ENCODE results near the gene PALB2.
"Not testable (repeated sequence)": the region's sequence is repeated elsewhere in the genome, so short reads cannot be mapped to it uniquely, and the experiment has no call there.

The PALB2 gene

DNA sequence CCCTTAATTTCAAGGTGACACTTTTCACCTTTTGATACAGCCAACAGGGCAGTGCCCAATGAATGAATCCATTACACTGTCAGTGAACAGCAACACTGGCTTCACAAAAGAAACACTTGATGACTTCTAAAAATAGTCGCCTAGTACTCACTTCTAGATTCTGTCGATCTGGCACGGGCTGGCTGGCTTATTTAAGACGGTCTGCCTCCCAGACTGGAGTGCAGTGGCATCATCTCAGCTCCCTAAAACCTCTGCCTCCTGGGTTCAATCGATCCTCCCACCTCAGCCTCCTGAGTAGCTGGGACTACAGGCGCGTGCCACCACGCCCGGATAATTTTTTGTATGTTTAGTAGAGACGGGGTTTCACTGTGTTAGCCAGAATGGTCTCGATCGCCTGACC is 46.9 kb downstream of the PALB2 start:
- in situ Hi-C loops (cut with MboI; ENCODE audit: low pct_unique_long_range_greater_than_20kb, low sequenced_read_pairs) = no loop called here
- no peak for DNase-seq

- DNase-seq = no peak
- in situ Hi-C loops (cut with MboI; ENCODE audit: low pct_unique_long_range_greater_than_20kb, low sequenced_read_pairs) = no loop called here
Measured at GRCh38 chr16:23590181-23590580, 50.9 kb downstream of the PALB2 start.

GRCh38 chr16:23587726-23588125 is 53.4 kb downstream of the PALB2 start:
- DNase-seq = no peak
- in situ Hi-C loops (cut with MboI; ENCODE audit: low pct_unique_long_range_greater_than_20kb, low sequenced_read_pairs) = no loop called here

GRCh38 chr16:23584186-23585076 is 56.7 kb downstream of the PALB2 start:
- in situ Hi-C loops (cut with MboI; ENCODE audit: low pct_unique_long_range_greater_than_20kb, low sequenced_read_pairs) = no loop called here
- no peak for DNase-seq

DNA sequence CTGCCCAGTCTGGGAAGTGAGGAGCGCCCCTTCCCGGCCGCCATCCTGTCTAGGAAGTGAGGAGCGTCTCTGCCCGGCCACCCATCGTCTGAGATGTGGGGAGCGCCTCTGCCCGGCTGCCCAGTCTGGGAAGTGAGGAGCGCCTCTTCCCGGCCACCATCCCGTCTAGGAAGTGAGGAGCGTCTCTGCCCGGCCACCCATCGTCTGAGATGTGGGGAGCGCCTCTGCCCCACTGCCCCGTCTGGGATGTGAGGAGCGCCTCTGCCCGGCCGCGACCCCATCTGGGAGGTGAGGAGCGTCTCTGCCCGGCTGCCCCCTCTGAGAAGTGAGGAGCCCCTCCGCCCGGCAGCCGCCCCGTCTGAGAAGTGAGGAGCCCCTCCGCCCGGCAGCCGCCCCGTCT is 57.8 kb downstream of the PALB2 start:
- DNase-seq; in situ Hi-C loops (cut with MboI; ENCODE audit: low pct_unique_long_range_greater_than_20kb, low sequenced_read_pairs): not testable (repeated sequence)

GRCh38 chr16:23581764-23582163 is 59.3 kb downstream of the PALB2 start:
- in situ Hi-C loops (cut with MboI; ENCODE audit: low pct_unique_long_range_greater_than_20kb, low sequenced_read_pairs) = no loop called here
- DNase-seq = no peak

GRCh38 chr16:23580391-23580790 is 60.7 kb downstream of the PALB2 start:
- DNase-seq = no peak
- in situ Hi-C loops (cut with MboI; ENCODE audit: low pct_unique_long_range_greater_than_20kb, low sequenced_read_pairs) = no loop called here

DNA sequence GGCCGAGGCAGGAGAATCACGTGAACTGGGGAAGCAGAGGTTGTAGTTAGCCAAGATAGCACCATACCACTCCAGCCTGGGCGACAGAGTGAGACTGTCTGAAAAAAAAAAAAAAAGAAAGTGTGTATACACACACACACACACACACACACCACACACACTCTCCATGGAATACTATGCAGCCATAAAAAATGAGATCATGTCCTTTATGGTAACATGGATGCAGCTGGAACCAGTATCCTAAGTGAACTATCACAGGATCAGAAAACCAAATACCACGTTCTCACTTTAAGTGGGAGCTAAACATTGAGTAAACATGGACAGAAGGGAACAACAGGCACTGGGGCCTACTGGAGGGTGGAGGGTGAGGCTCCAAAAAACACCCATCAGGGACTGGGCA is 61.7 kb downstream of the PALB2 start:
- in situ Hi-C loops (cut with MboI; ENCODE audit: low pct_unique_long_range_greater_than_20kb, low sequenced_read_pairs) = no loop called here

GRCh38 chr16:23578101-23578830 is 62.8 kb downstream of the PALB2 start:
- in situ Hi-C loops (cut with MboI; ENCODE audit: low pct_unique_long_range_greater_than_20kb, low sequenced_read_pairs) = no loop called here
- DNase-seq = no peak

More for the DNA sequence above, 61.7 kb downstream of the PALB2 start:
- no peak for DNase-seq

DNA sequence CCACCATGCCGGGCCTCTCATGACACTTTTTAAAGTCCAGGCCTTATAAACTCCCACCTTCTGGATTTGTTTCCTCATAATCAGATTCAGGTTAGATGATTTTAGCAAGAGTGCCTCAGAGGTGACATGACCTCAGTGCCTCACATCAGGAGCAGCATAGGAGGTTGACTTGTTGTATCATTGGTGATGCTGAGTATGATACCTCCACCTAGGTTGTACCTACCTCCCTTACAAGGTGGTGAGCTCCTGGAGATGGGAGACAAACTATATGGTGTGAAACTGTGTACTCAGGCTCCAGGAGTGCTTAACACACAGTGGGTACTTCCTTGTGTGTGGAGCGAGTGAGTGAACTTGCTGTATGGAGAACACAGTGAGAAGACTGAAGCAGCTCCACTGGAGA is 63.6 kb downstream of the PALB2 start:
- no peak for DNase-seq
- in situ Hi-C loops (cut with MboI; ENCODE audit: low pct_unique_long_range_greater_than_20kb, low sequenced_read_pairs) = no loop called here

GRCh38 chr16:23575834-23576233 is 65.3 kb downstream of the PALB2 start:
- in situ Hi-C loops (cut with MboI; ENCODE audit: low pct_unique_long_range_greater_than_20kb, low sequenced_read_pairs) = no loop called here
- peak; percentile 6 for DNase-seq

- in situ Hi-C loops (cut with MboI; ENCODE audit: low pct_unique_long_range_greater_than_20kb, low sequenced_read_pairs) = no loop called here
- no peak for DNase-seq
Measured at GRCh38 chr16:23573817-23574216, 67.3 kb downstream of the PALB2 start.

GRCh38 chr16:23572394-23572793 is 68.7 kb downstream of the PALB2 start:
- in situ Hi-C loops (cut with MboI; ENCODE audit: low pct_unique_long_range_greater_than_20kb, low sequenced_read_pairs) = no loop called here
- no peak for DNase-seq

DNA sequence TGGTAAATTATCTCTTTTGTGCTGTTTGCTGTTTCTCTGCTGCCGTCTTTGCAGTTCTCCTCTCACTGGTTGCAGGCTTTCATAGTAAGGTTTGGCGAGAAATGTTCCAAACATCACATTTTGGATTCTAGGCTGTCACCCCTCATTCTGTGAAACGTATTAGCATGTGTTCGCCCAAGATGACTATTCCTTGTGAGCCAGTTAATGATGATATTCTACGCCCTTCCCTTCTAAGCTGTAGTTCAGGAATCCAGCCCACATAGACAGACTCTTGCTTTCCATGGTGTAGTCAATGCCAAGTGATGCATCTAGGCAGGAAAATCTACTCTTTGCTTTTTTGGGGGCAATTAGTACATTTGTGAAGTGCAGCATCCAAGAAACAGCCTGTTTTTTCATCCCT is 69.2 kb downstream of the PALB2 start:
- no peak for DNase-seq
- in situ Hi-C loops (cut with MboI; ENCODE audit: low pct_unique_long_range_greater_than_20kb, low sequenced_read_pairs) = no loop called here

GRCh38 chr16:23570992-23571632 is 70.0 kb downstream of the PALB2 start:
- peak; percentile 14 for DNase-seq

DNA sequence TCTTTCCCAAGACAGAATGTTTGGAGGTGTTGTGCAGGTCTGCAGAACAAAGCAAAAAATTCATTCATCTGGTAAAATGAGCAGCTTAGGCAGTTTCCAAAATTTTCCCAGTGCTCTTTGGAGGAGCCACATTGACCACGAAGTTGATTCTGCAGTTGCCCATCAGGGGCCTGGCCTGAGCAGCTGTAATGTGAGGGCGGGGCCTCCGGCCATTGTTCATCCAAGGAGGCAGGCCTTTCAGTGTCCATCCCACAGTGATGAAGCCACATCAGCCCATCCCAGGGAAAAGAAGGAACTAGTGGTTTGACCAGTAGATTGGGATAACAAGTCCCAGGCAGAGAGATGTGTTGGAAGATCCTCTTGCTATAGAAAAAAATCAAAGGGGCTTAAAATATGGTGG is 73.5 kb downstream of the PALB2 start:
- in situ Hi-C loops (cut with MboI; ENCODE audit: low pct_unique_long_range_greater_than_20kb, low sequenced_read_pairs) = no loop called here
- DNase-seq = no peak

More at GRCh38 chr16:23570992-23571632, 70.0 kb downstream of the PALB2 start:
- in situ Hi-C loops (cut with MboI; ENCODE audit: low pct_unique_long_range_greater_than_20kb, low sequenced_read_pairs) = no loop called here

- in situ Hi-C loops (cut with MboI; ENCODE audit: low pct_unique_long_range_greater_than_20kb, low sequenced_read_pairs) = no loop called here
- no peak for DNase-seq
Measured at GRCh38 chr16:23566724-23567123, 74.4 kb downstream of the PALB2 start.

DNA sequence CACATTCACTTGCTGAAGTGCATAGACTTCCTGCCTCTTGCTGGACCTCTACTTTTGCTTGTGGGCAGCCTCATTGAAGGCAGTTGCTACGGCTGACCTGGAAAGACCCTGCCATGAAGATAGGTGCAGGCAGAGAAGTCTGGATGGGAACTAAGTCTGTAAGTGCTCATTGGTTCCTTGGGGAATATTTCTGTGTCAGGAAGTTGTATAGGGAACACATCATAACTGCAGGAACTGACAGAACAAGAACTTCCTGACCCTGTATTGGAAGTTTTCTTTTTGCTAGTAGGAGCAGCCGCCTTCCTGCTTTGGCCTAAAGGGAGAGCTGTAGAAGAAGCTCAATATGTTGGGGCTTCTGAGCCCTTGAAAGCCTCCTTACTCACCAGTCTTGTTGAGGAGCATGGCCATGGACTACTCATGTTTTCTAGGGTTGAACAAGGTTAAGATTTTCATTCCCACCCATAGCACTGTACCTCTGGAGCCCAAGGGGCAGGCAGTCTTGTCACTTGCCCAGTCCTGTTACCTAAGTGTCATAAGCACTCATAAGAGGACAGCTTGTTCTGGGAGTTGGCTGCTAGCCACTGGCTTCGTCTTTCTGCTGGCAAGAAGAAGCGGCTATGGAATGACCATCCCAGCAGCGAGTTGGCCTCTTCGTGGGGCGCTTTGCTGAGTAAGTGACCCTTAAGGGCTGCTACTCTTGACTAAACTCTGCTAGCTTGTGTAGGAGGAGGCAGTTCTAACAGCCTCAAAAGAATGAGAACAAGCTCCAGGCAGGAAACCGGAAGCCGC is 76.3 kb downstream of the PALB2 start:
- no peak for DNase-seq
- in situ Hi-C loops (cut with MboI; ENCODE audit: low pct_unique_long_range_greater_than_20kb, low sequenced_read_pairs) = no loop called here

GRCh38 chr16:23563186-23563585 is 77.9 kb downstream of the PALB2 start:
- DNase-seq = no peak
- in situ Hi-C loops (cut with MboI; ENCODE audit: low pct_unique_long_range_greater_than_20kb, low sequenced_read_pairs) = no loop called here

Data from KBM-7 (cell line).